HCT116 (cell line): ENCODE results near the gene ODAPH. TPM values are rescaled to one million over a fixed set of nuclear protein-coding genes. Genes with fewer than 3 reads are reported as not detected.

Experiments used
- ATAC-seq: fragments of 200-7000 bp; cut with Tn5 transposase; 2 replicates; pipeline ENCODE4 v1.9.1; 2020; ENCODE audit warnings: mild to moderate bottlenecking, moderate library complexity
- BruUV-seq: library from RNA; stranded (reverse); fragments of 400-500 nt; replicated peaks from 2 replicates; lab custom pipeline; 2021; lab: Mats Ljungman, UMichigan
- CTCF ChIA-PET: fragments of 300-600 bp; sonication (Branson Sonifier 250); formaldehyde crosslinking; loops from one replicate; lab custom pipeline; 2021; ENCODE audit warnings: antibody characterized with exemption; lab: Charles Lee
- POLR2A ChIA-PET: fragments of 300-600, 350-600 bp; sonication (Branson Sonifier 250); formaldehyde crosslinking; loops from one replicate; lab custom pipeline; 2021; ENCODE audit warnings: antibody characterized with exemption; lab: Charles Lee
- RAD21 ChIA-PET, 2 experiments: fragments of 300-600 bp; sonication (Branson Sonifier 250); formaldehyde crosslinking; loops; one replicate each; lab custom pipeline; 2023; ENCODE audit warnings: low total read pairs in 2 of 2; ENCODE audit not compliant: uncharacterized antibody in 2 of 2, unreplicated experiment in 2 of 2, low non-redundant PET in 1 of 2; lab: Charles Lee
- DNase-seq: peaks from one replicate; pipeline ENCODE4 v3.0.0-alpha.2; 2010; ENCODE audit warnings: low read depth, low spot score
- H2AFZ ChIP-seq: fragments of 200-600 bp; shearing (Covaris generic), sonication (generic); 2 replicates; pipeline ENCODE4 v1.6.1; 2017; ENCODE audit warnings: low read depth, mixed run types, mixed read lengths, antibody characterized with exemption, low read length; ENCODE audit not compliant: poor library complexity, severe bottlenecking
- H3K27ac ChIP-seq: 2 replicates; pipeline ENCODE4 v1.5.1; 2012; ENCODE audit warnings: low read depth, low read length
- H3K27me3 ChIP-seq: fragments of 200-600 bp; sonication (generic); 2 replicates; pipeline ENCODE4 v1.6.1; 2016; ENCODE audit warnings: mixed run types, low read length, mixed read lengths; ENCODE audit not compliant: insufficient read depth
- H3K36me3 ChIP-seq, 2 experiments: fragments of 200-500 bp in 1 of 2; fragments of 200-600 bp in 1 of 2; sonication (Bioruptor generic) in 1 of 2; sonication (generic) in 1 of 2; 2 replicates each; pipeline versions ENCODE4 v1.5.1 to v1.6.1; 2014 to 2016; ENCODE audit warnings: low read length in 2 of 2, inconsistent platforms in 1 of 2, mixed read lengths in 1 of 2, mixed run types in 1 of 2; ENCODE audit not compliant: insufficient read depth in 2 of 2, control insufficient read depth in 1 of 2
- H3K4me1 ChIP-seq, 2 experiments: fragments of 200-600 bp in 1 of 2; sonication (generic) in 1 of 2; 2 replicates each; pipeline versions ENCODE4 v1.5.1 to v1.6.1; 2012 to 2017; ENCODE audit warnings: low read length in 2 of 2, inconsistent platforms in 1 of 2, mild to moderate bottlenecking in 1 of 2, mixed read lengths in 1 of 2, mixed run types in 1 of 2, moderate library complexity in 1 of 2; ENCODE audit not compliant: insufficient read depth in 2 of 2, control insufficient read depth in 1 of 2
- H3K4me2 ChIP-seq: fragments of 200-600 bp; sonication (generic); 2 replicates; pipeline ENCODE4 v1.6.1; 2017; ENCODE audit warnings: mixed run types, low read length, mixed read lengths
- H3K4me3 ChIP-seq, 2 experiments: fragments of 200-600 bp in 1 of 2; sonication (generic) in 1 of 2; replicated peaks in 1 of 2; 2 replicates each; pipeline ENCODE4 v1.5.1; 2011 to 2016; ENCODE audit warnings: low read length in 2 of 2, control low read depth in 1 of 2, low read depth in 1 of 2, mild to moderate bottlenecking in 1 of 2, mixed read lengths in 1 of 2, mixed run types in 1 of 2
- H3K79me2 ChIP-seq: fragments of 200-600 bp; sonication (generic); 2 replicates; pipeline ENCODE4 v1.6.1; 2017; ENCODE audit warnings: mild to moderate bottlenecking, mixed run types, low read length, moderate library complexity, mixed read lengths; ENCODE audit not compliant: insufficient read depth
- H3K9ac ChIP-seq: fragments of 200-600 bp; sonication (generic); 2 replicates; pipeline ENCODE4 v1.6.1; 2016; ENCODE audit warnings: low read length, mixed read lengths
- H3K9me2 ChIP-seq: fragments of 200-600 bp; sonication (generic), shearing (Covaris generic); 2 replicates; pipeline ENCODE4 v1.6.1; 2017; ENCODE audit warnings: mixed run types, mild to moderate bottlenecking, moderate library complexity; ENCODE audit not compliant: insufficient read depth
- H3K9me3 ChIP-seq, 2 experiments: fragments of 200-500 bp in 1 of 2; fragments of 200-600 bp in 1 of 2; sonication (Bioruptor generic) in 1 of 2; sonication (generic) in 1 of 2; 2 replicates each; pipeline ENCODE4 v1.6.1; 2014 to 2017; ENCODE audit warnings: low read length in 2 of 2, mixed read lengths in 2 of 2, inconsistent platforms in 1 of 2, low read depth in 1 of 2, mild to moderate bottlenecking in 1 of 2, mixed run types in 1 of 2, moderate library complexity in 1 of 2; ENCODE audit not compliant: control insufficient read depth in 1 of 2, insufficient read depth in 1 of 2
- H4K20me1 ChIP-seq: fragments of 200-600 bp; sonication (generic), shearing (Covaris generic); 2 replicates; pipeline ENCODE4 v1.6.1; 2017; ENCODE audit warnings: mixed run types, mild to moderate bottlenecking, moderate library complexity; ENCODE audit not compliant: insufficient read depth
- CBX3 ChIP-seq: IDR thresholded peaks from 2 replicates; pipeline ENCODE4 v1.6.1; 2012; ENCODE audit warnings: low read depth
- EGR1 ChIP-seq: IDR thresholded peaks from 2 replicates; pipeline ENCODE4 v1.6.1; 2012; ENCODE audit warnings: low read depth
- ELF1 ChIP-seq: IDR thresholded peaks from 2 replicates; pipeline ENCODE4 v1.6.1; 2012; ENCODE audit warnings: low read depth, borderline replicate concordance
- EZH2 ChIP-seq: fragments of 200-600 bp; sonication (generic); IDR thresholded peaks from 2 replicates; pipeline ENCODE4 v1.6.1; 2017; ENCODE audit warnings: antibody characterized with exemption, mixed run types
- EZH2phosphoT487 ChIP-seq: fragments of 200-600 bp; IDR thresholded peaks from 2 replicates; pipeline ENCODE4 v1.6.1; 2018; ENCODE audit warnings: antibody characterized with exemption, borderline replicate concordance
- POLR2AphosphoS5 ChIP-seq: IDR thresholded peaks from 2 replicates; pipeline ENCODE4 v1.6.1; 2011; ENCODE audit warnings: mild to moderate bottlenecking, low read depth, low read length, moderate library complexity
- REST ChIP-seq: IDR thresholded peaks from 2 replicates; pipeline ENCODE4 v1.6.1; 2012; ENCODE audit warnings: low read depth
- SIN3A ChIP-seq: IDR thresholded peaks from 2 replicates; pipeline ENCODE4 v1.6.1; 2012; ENCODE audit warnings: low read depth
- SP1 ChIP-seq: IDR thresholded peaks from 2 replicates; pipeline ENCODE4 v1.6.1; 2012; ENCODE audit warnings: low read depth
- TCF7L2 ChIP-seq: IDR thresholded peaks from 2 replicates; pipeline ENCODE4 v1.7.0; 2011; ENCODE audit warnings: borderline replicate concordance, inconsistent platforms; ENCODE audit not compliant: insufficient read depth, insufficient read length; ENCODE audit errors: extremely low read depth
- ZNF274 ChIP-seq: fragments of 200-500 bp; sonication (Bioruptor generic); IDR thresholded peaks from 2 replicates; pipeline ENCODE4 v1.6.1; 2014; ENCODE audit warnings: mild to moderate bottlenecking, low read depth, low read length, inconsistent platforms
- intact Hi-C: fragments of 100-400 bp; cut with micrococcal nuclease; formaldehyde crosslinking; loops from 2 replicates; pipeline ENCODE4 v1.10.0; 2022
- total RNA-seq: library from RNA; stranded (reverse); gene quantifications from one replicate; pipeline ENCODE4 v1.2.1, GENCODE V29; 2021; ENCODE audit not compliant: unreplicated experiment
- TF ChIP-seq, protein P1 (sequence below): IDR thresholded peaks from 2 replicates; pipeline ENCODE4 v1.6.1; 2012

ODAPH gene
- total RNA-seq, 1 experiment from 2014 or later: not detected

- Histone ChIP-seq H2AFZ (no peak overlapping the region), H3K27me3 (no peaks in the 10 kb centered on the region), H3K4me2 (no peak overlapping the region), H3K4me3 (no peak overlapping the region), H3K9me2 (no peaks in the 10 kb centered on the region; the same call in 1 of the 2 replicates), H3K27ac (no peak overlapping the region), H3K9ac (no peak overlapping the region), H4K20me1 (no peaks in the 10 kb centered on the region), H3K36me3 (no peaks in the 10 kb centered on the region), H3K9me3 (no peaks in the 10 kb centered on the region), H3K4me1 (no peaks in the 10 kb centered on the region), H3K79me2 (no peaks in the 10 kb centered on the region)
- DNase-seq (no peak), ATAC-seq (no peak)
- no TSS peak for BruUV-seq
- ChIA-PET CTCF (no interaction called here), RAD21 (no interaction called here), POLR2A (no interaction called here)
- intact Hi-C loops: no loop called here
- no peak for TF ChIP-seq CBX3
Observed at GRCh38 chr4:75598390-75598789, 42.5 kb downstream of the ODAPH start.

DNA sequence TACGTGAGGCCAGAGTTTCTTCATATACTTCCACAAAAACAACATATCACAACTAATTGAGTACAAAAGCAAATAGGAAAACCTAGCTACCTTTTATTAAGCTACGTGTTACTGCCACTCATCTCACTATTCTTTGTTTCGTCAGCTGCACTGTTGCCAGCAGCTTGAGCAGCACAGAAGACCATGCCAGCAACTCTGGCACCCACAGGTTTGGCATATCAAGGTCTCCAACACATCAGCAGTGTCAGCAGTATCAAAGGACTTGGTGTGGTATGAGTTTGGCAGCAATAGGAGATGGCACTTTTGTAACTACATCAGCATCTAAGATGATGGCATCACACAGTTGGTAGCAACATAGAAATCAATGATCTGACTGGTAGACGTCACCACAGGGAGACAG is 43.8 kb downstream of the ODAPH start:
- ChIA-PET CTCF (no interaction called here), POLR2A (no interaction called here)
- intact Hi-C loops: no loop called here
- H3K27me3 ChIP-seq: no peaks in the 10 kb centered on the region
- no peaks in the 10 kb centered on the region for H3K9me3 ChIP-seq
- ATAC-seq (no peak), DNase-seq (no peak)
- H2AFZ ChIP-seq: no peak overlapping the region
- H3K9ac ChIP-seq: no peak overlapping the region
- no peaks in the 10 kb centered on the region for H4K20me1 ChIP-seq
- no peaks in the 10 kb centered on the region for H3K4me1 ChIP-seq
- H3K4me2 ChIP-seq: no peak overlapping the region
- no peaks in the 10 kb centered on the region for H3K36me3 ChIP-seq
- no peaks in the 10 kb centered on the region; the same call in 1 of the 2 replicates for H3K9me2 ChIP-seq
- no TSS peak for BruUV-seq
- no peak for TF ChIP-seq EZH2
- TF ChIP-seq, all 23 proteins: peak for 0
- H3K27ac ChIP-seq: no peak overlapping the region
- RAD21 ChIA-PET: no interaction called here
- H3K4me3 ChIP-seq: no peak overlapping the region
- H3K79me2 ChIP-seq: no peaks in the 10 kb centered on the region

DNA sequence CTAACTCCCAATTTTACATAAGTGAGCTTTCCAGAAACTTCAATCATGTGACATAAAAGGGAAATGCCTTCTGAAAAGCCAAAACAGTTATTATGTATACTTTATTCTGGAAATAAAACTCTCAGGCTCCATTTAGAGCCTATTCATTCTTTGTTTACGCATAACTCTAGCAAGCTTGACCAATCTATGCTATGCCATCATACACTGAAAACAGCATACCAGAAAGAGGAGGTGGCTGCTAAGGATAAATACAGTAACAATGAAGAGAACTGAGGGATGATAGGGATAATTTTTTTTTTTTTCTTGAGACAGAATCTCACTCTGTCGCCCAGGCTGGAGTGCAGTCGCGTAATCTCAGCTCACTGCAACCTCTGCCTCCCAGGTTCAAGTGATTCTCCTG is 50.1 kb downstream of the ODAPH start:
- RAD21 ChIA-PET: no interaction called here
- POLR2A ChIA-PET: no interaction called here
- intact Hi-C loops: no loop called here
- Histone ChIP-seq H3K9me3 (no peaks in the 10 kb centered on the region), H3K4me3 (no peak overlapping the region), H3K9me2 (no peaks in the 10 kb centered on the region; the same call in 1 of the 2 replicates), H3K79me2 (no peaks in the 10 kb centered on the region), H3K36me3 (no peaks in the 10 kb centered on the region), H3K4me1 (no peaks in the 10 kb centered on the region), H3K4me2 (no peak overlapping the region), H3K27ac (no peak overlapping the region), H3K27me3 (no peaks in the 10 kb centered on the region), H4K20me1 (no peaks in the 10 kb centered on the region), H3K9ac (no peak overlapping the region), H2AFZ (no peak overlapping the region)
- CTCF ChIA-PET: no interaction called here
- BruUV-seq: no TSS peak
- no peak for DNase-seq
- no peak for ATAC-seq
- TF ChIP-seq ELF1 (no peak), SIN3A (no peak), ZNF274 (no peak), CBX3 (no peak), SP1 (no peak), REST (no peak), EZH2phosphoT487 (no peak), EGR1 (no peak), POLR2AphosphoS5 (no peak), TCF7L2 (no peak)
- TF ChIP-seq, protein P1, sequence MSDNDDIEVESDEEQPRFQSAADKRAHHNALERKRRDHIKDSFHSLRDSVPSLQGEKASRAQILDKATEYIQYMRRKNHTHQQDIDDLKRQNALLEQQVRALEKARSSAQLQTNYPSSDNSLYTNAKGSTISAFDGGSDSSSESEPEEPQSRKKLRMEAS: no peak
